IMR-90 (cell line): ENCODE measurements around the gene HDAC10. TPM values are rescaled to one million over a fixed set of nuclear protein-coding genes. Genes with fewer than 3 reads are reported as not detected.
A peak's percentile ranks its signal among the peaks of the same experiment; 100 is the strongest.

Source experiments
- ATAC-seq: fragments of 200-7000 bp; cut with Tn5 transposase; 2 replicates; pipeline ENCODE4 v1.9.1; 2020; ENCODE audit warnings: low read depth, mild to moderate bottlenecking, moderate library complexity
- BruUV-seq: library from RNA; stranded (reverse); fragments of 400-500 nt; replicated peaks from 2 replicates; lab custom pipeline; 2021; lab: Mats Ljungman, UMichigan
- CTCF ChIA-PET: fragments of 300-600 bp; formaldehyde crosslinking; extraction: SDS; loops from one replicate; lab custom pipeline; 2021; ENCODE audit warnings: antibody characterized with exemption; lab: Yijun Ruan, JAX
- POLR2A ChIA-PET: fragments of 300-600 bp; sonication (Branson Sonifier 250); formaldehyde crosslinking; loops from one replicate; lab custom pipeline; 2022; ENCODE audit warnings: antibody characterized with exemption; ENCODE audit not compliant: unreplicated experiment; lab: Charles Lee
- DNase-seq: peaks from one replicate; pipeline ENCODE4 v3.0.0; 2013
- H2AFZ ChIP-seq: replicated peaks from 2 replicates; pipeline ENCODE3; 2013; ENCODE audit warnings: low read length, mild to moderate bottlenecking; ENCODE audit not compliant: poor library complexity
- H2AK5ac ChIP-seq: 2 replicates; pipeline ENCODE4 v1.6.1; 2013; ENCODE audit warnings: low read depth, low read length, inconsistent platforms
- H2AK9ac ChIP-seq: replicated peaks from 2 replicates; pipeline ENCODE3; 2013; ENCODE audit warnings: mild to moderate bottlenecking, low read depth, low read length, moderate library complexity; ENCODE audit not compliant: poor library complexity
- H2BK120ac ChIP-seq: 2 replicates; pipeline ENCODE4 v1.6.1; 2013; ENCODE audit warnings: low read depth, low read length, inconsistent platforms
- H2BK15ac ChIP-seq: 3 replicates; pipeline ENCODE4 v1.6.1; 2013; ENCODE audit warnings: low read depth, low read length, inconsistent platforms
- H2BK20ac ChIP-seq: 2 replicates; pipeline ENCODE4 v1.6.1; 2013; ENCODE audit warnings: low read depth, mild to moderate bottlenecking, inconsistent platforms, low read length, moderate library complexity
- H2BK5ac ChIP-seq: 2 replicates; pipeline ENCODE4 v1.6.1; 2013; ENCODE audit warnings: mild to moderate bottlenecking, low read depth, low read length, inconsistent platforms; ENCODE audit not compliant: poor library complexity, severe bottlenecking
- H3K14ac ChIP-seq: replicated peaks from 2 replicates; pipeline ENCODE4 v1.6.1; 2013; ENCODE audit warnings: low read depth, low read length, inconsistent platforms
- H3K18ac ChIP-seq: 2 replicates; pipeline ENCODE4 v1.6.1; 2013; ENCODE audit warnings: low read depth, low read length, control low read depth
- H3K23ac ChIP-seq: 2 replicates; pipeline ENCODE4 v1.6.1; 2013; ENCODE audit warnings: low read depth, low read length, inconsistent platforms
- H3K27ac ChIP-seq: 2 replicates; pipeline ENCODE4 v1.5.1; 2013; ENCODE audit warnings: mild to moderate bottlenecking, control low read depth, low read length; ENCODE audit not compliant: insufficient read depth
- H3K27me3 ChIP-seq: 2 replicates; pipeline ENCODE4 v1.6.1; 2013; ENCODE audit warnings: low read length; ENCODE audit not compliant: control insufficient read depth, insufficient read depth
- H3K36me3 ChIP-seq: 2 replicates; pipeline ENCODE4 v1.6.1; 2013; ENCODE audit warnings: low read length, mixed read lengths; ENCODE audit not compliant: control insufficient read depth, insufficient read depth
- H3K4ac ChIP-seq: 2 replicates; pipeline ENCODE4 v1.6.1; 2013; ENCODE audit warnings: low read depth, low read length, inconsistent platforms
- H3K4me1 ChIP-seq: 2 replicates; pipeline ENCODE4 v1.6.1; 2013; ENCODE audit warnings: low read length, mixed read lengths; ENCODE audit not compliant: control insufficient read depth, insufficient read depth
- H3K4me2 ChIP-seq: 2 replicates; pipeline ENCODE4 v1.6.1; 2013; ENCODE audit warnings: low read depth, mild to moderate bottlenecking, control low read depth, low read length, moderate library complexity
- H3K4me3 ChIP-seq: 2 replicates; pipeline ENCODE4 v1.5.1; 2013; ENCODE audit warnings: low read depth, mild to moderate bottlenecking, control low read depth, low read length, moderate library complexity; ENCODE audit not compliant: insufficient read depth
- H3K56ac ChIP-seq: 2 replicates; pipeline ENCODE4 v1.6.1; 2013; ENCODE audit warnings: low read length, inconsistent platforms; ENCODE audit not compliant: insufficient read depth; ENCODE audit errors: extremely low read depth
- H3K79me1 ChIP-seq, 2 experiments: 2 replicates each; pipeline ENCODE4 v1.6.1; 2013; ENCODE audit warnings: low read length in 2 of 2, inconsistent platforms in 1 of 2, low read depth in 1 of 2
- H3K9ac ChIP-seq: 2 replicates; pipeline ENCODE4 v1.6.1; 2013; ENCODE audit warnings: low read depth, low read length, control low read depth
- H3K9me1 ChIP-seq: 2 replicates; pipeline ENCODE4 v1.6.1; 2013; ENCODE audit warnings: low read length, inconsistent platforms; ENCODE audit not compliant: insufficient read depth
- H3K9me3 ChIP-seq: 2 replicates; pipeline ENCODE4 v1.6.1; 2013; ENCODE audit warnings: low read length; ENCODE audit not compliant: control insufficient read depth, insufficient read depth
- H4K20me1 ChIP-seq: 2 replicates; pipeline ENCODE4 v1.6.1; 2013; ENCODE audit warnings: low read length, inconsistent platforms; ENCODE audit not compliant: insufficient read depth
- H4K5ac ChIP-seq: 2 replicates; pipeline ENCODE4 v1.6.1; 2013; ENCODE audit warnings: mild to moderate bottlenecking, low read depth, low read length, control low read depth
- H4K8ac ChIP-seq, 2 experiments: 2 replicates each; pipeline ENCODE4 v1.6.1; 2013; ENCODE audit warnings: low read depth in 2 of 2, low read length in 2 of 2, control low read depth in 1 of 2, inconsistent platforms in 1 of 2
- H4K91ac ChIP-seq: 2 replicates; pipeline ENCODE4 v1.6.1; 2013; ENCODE audit warnings: low read depth, low read length, inconsistent platforms; ENCODE audit not compliant: insufficient read depth
- CTCF ChIP-seq: conservative IDR thresholded peaks from 2 replicates; pipeline ENCODE4 v1.5.1; 2012; ENCODE audit warnings: mild to moderate bottlenecking, low read depth, low read length, improper control_type of control experiment
- WGBS, 2 experiments: methylation state at CpG; one replicate each; pipeline versions ENCODE4 v1.1.5 to v1.1.7; 2013; ENCODE audit warnings: missing lambda C conversion rate in 2 of 2; ENCODE audit not compliant: insufficient read length in 1 of 2; ENCODE audit errors: extremely low coverage in 2 of 2; 5-methylcytosine and 5-hydroxymethylcytosine counted together
- dilution Hi-C: fragments of 300-500 bp; cut with HindIII; formaldehyde crosslinking; loops from one replicate; pipeline ENCODE4 v1.14.3; 2018; ENCODE audit warnings: low sequenced_read_pairs; ENCODE audit not compliant: unreplicated experiment
- in situ Hi-C: fragments of 300-500 bp; cut with MboI; formaldehyde crosslinking; loops from 3 replicates; pipeline ENCODE4 v1.14.3; 2019; ENCODE audit warnings: low sequenced_read_pairs, inconsistent platforms, mixed read lengths
- intact Hi-C: fragments of 100-400 bp; cut with micrococcal nuclease; formaldehyde crosslinking; loops from 2 replicates; pipeline ENCODE4 v1.10.0; 2022
- polyA plus RNA-seq, 3 experiments: library from polyadenylated mRNA; depleted of rRNA; stranded (reverse); fragments of >200 nt; gene quantifications; 2 replicates each; pipeline ENCODE4 v1.2.3, GENCODE V29; 2012; ENCODE audit warnings: low replicate concordance in 1 of 3
- total RNA-seq: library from RNA; depleted of rRNA; stranded (reverse); fragments of >200 nt; gene quantifications from 2 replicates; pipeline ENCODE4 v1.2.3, GENCODE V29; 2012

HDAC10 gene
- total and polyA plus RNA-seq, 2 of the 4 experiments (the other 2 are of a cell fraction) = 3.9 to 35.7 TPM

- Histone ChIP-seq H3K36me3 (peaks cover 9% of the 10 kb centered on the region; the same call in 1 of the 2 replicates), H3K9me3 (no peaks in the 10 kb centered on the region), H3K4me2 (peak overlapping the region; percentile 51), H3K23ac (no peak overlapping the region), H3K18ac (no peak overlapping the region), H3K4ac (no peak overlapping the region), H4K20me1 (peaks cover 29% of the 10 kb centered on the region), H3K79me1 (peaks cover 0 to 3% of the 10 kb centered on the region in 2 experiments; a peak in 1 of 4 replicates), H4K8ac (peak overlapping the region in 1 of 2 experiments; percentile 21; a peak in 1 of 4 replicates), H3K14ac (no peak overlapping the region), H2BK15ac (no peak overlapping the region), H3K27ac (no peak overlapping the region), H2BK20ac (no peak overlapping the region), H3K4me1 (peaks cover 13% of the 10 kb centered on the region), H3K27me3 (no peaks in the 10 kb centered on the region), H2BK120ac (no peak overlapping the region), H4K91ac (no peak overlapping the region), H2BK5ac (no peak overlapping the region), H3K9ac (no peak overlapping the region; the same call in 1 of the 2 replicates), H3K56ac (no peak overlapping the region), H4K5ac (no peak overlapping the region), H3K9me1 (no peaks in the 10 kb centered on the region), H2AFZ (peak overlapping the region; percentile 81), H2AK5ac (no peak overlapping the region), H3K4me3 (0 out of 2 replicates have a peak overlapping the region, but pooled peaks have one; percentile 15), H2AK9ac (peak overlapping the region; percentile 7)
- WGBS, 2 experiments = no CpG with 5 or more reads among the region's 18 CpGs
- ChIA-PET POLR2A (no interaction called here), CTCF (no interaction called here)
- DNase-seq (no peak), ATAC-seq (no peak)
- dilution Hi-C loops (no loop called here), intact Hi-C loops (no loop called here), in situ Hi-C loops (no loop called here)
- BruUV-seq = no TSS peak
- TF ChIP-seq CTCF = no peak
These were observed 18.5 kb upstream of the HDAC10 start for GRCh38 chr22:50269573-50269969.
